Measurements from ENCODE around the gene CA14.
A peak's percentile ranks its signal among the peaks of the same experiment; 100 is the strongest.
"Not testable (repeated sequence)": the region's sequence is repeated elsewhere in the genome, so short reads cannot be mapped to it uniquely, and the experiment has no call there.

The CA14 gene

DNA sequence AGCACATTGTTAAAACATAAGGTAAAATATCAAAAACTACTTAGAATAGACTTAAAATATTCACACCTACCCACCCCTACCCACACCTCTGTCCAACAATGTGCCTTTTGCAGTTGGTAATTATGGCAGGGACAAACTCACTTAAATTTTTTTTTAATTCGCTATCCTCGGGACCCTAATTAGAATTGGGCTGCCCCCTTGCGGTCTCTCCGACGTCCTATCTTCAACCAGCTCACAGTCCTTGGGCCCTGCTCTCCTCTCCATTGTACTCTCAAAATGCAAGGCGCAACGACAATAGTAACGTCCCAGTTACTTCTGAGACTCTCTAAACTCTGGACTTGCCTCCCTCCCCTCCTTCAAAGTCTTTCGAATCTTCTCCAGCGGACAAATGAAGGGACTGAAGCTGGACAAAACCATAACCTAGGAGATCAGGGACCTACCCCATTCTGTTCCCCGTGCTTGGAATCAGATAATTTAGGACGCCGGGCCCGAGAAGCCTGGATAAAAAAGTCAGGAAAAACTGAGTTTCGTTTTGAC lies 23.7 kb downstream of the CA14 start:
- peak; percentile 67 for DNase-seq

DNA sequence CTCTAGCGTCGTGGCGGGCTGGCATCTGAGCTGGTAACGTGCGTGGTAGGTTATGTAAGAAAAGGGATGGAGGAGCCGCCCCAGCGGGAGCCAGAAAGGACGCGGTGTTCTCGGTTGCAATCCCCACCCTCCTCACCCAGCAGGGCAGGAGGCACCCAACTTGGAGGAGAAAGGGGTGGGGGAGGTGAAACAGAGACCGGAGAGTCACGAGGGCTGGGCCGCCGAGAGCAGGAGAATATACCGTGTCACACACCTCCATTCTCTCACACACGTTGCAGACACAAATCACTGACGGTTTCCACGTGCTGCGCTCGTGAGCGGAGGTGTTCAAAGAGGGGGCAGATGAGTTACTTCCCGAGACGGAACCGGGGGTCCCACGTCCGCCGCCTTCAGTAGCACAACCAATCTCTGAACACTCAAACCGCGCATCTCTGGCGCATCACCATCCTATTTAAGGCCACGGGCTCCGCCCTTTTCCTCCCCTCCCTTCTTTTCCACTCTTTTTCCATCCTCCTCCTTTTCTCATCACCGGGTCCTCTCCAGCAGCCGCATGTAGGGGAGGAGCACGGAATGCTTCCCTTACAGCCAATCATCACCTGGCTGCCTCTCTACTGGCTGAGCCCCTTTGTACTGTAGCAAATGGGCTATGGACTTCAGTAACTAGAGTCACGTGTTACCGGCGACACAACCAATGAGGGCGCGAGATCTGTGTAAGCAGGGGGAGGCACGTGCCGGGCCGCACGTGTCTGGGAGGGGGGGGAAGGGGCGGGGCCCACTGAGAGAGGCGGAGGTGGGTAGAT lies 24.4 kb downstream of the CA14 start, which contains the start of gene CIART:
TSS of gene CIART (plus strand) at position 797 of the 800 bp plus-strand sequence. CDS start 714 bp downstream, outside the sequence.
- DNase-seq, result peak; percentile 78

- peak; percentile 85 for DNase-seq
Observed at GRCh38 chr1:150282558-150282958, 25.0 kb downstream of the CA14 start.

- no peak for DNase-seq
Observed at GRCh38 chr1:150283260-150283659, 25.7 kb downstream of the CA14 start.

GRCh38 chr1:150288382-150288781 lies 30.8 kb downstream of the CA14 start:
- no peak for DNase-seq

- DNase-seq, result no peak
Observed at GRCh38 chr1:150288822-150289221, 31.2 kb downstream of the CA14 start.

- DNase-seq, result peak; percentile 87
Observed at GRCh38 chr1:150293433-150294253, 36.1 kb downstream of the CA14 start, which contains the start of gene MRPS21. Gene MRPS21, plus strand, starts transcription at chr1:150293861. Its CDS starts 506 bp downstream, at chr1:150294367.

GRCh38 chr1:150295476-150295875 lies 37.9 kb downstream of the CA14 start:
- DNase-seq, result no peak

DNA sequence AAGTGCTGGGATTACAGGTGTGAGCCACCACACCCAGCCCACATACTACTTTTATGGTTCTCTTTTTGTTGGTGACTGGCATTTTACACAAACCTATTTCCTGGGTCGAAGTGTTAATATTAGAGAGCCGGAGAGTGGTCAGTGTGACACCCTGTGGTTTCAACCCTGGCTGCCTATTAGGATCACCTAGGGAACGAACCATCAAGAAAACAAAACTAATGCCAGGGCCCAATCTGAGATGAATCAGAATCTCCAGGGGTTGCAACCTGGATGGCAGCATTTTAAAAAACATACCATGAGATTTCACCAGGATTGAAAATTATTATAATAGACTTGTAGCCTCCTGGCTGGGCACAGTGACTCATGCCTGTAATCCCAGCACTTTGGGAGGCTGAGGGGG lies 42.1 kb downstream of the CA14 start:
- DNase-seq, result no peak

DNA sequence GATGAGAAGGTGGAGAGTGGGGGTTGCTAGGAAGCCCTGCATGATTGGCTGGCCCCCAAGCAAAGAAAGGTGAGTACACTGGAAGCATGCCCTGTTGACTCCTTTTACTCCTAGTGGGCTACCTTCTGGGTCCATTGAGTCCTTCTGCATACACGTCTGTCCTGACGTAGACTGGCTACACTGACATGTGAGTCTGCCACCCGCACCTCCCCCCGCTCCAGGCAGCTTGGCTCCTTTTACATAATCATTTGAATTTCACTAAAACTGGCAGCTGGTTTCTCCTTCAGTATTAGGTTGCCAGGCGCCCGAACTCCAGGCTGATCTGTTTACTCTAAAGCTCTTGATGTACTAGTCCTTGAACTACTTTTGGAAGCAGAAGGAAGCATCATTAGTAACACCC lies 44.8 kb downstream of the CA14 start:
- DNase-seq, result no peak

DNA sequence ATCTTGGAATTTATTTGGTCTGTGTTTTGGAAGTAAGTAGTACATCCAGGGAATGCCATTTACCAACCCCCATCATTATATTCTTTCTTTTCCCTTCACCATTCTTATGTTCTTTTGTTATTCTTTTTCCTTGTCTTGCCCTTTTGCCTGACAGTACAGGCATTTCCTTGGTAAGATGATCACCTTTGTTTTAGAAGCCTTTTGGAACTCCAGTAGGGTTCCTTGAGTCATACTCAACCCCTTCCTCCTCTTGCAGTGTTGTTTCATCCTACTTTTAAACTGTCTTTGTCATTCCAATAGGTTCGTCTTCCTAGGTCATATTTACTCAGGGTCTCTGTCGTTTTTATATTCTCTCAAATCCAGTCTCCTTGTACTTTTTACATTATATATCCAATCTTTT lies 45.3 kb downstream of the CA14 start:
- no peak for DNase-seq

DNA sequence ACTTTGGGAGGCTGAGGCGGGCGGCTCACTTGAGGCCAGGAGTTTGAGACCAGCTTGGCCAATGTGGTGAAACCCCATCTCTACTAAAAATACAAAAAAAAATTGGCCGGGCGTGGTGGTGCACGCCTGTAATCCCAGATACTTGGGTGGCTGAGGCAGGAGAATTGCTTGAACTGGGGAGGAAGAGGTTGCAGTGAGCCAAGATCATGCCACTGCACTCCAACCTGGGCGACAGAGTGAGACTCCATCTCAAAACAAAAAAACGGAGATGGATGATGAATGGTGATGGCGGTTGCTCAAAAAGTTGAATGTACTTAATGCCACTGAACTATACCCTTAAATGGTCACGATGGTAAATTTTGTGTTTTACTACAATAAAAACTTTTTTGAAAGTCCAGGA lies 51.0 kb downstream of the CA14 start:
- not testable (repeated sequence) for DNase-seq

GRCh38 chr1:150309758-150310508 lies 52.4 kb downstream of the CA14 start:
- DNase-seq, result no peak

DNA sequence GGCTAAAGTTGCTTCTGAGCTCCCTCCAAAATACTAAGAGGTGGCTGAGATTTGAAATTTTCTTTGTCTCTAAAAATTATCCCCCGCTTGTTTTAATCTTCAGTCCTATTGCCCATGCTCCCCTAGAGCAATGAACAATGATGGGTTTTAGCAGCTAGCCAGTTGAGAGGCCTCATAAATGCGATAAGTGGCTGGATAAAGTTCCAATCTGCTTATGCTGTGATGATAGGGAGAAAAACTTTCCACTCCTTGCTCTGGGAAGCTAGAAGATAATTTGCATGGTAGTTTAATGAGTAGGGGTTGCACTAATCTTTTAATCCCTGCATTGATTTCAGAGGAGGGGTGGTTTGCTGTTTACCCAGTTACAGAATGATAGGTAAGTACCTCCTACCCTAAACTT lies 54.2 kb downstream of the CA14 start:
- DNase-seq, result no peak
